HG02970 (cell line): ENCODE results near the gene TSSK1B.
"Not testable (repeated sequence)": the region's sequence is repeated elsewhere in the genome, so short reads cannot be mapped to it uniquely, and the experiment has no call there.

ENCODE experiments used
- ATAC-seq: cut with Tn5 transposase; IDR thresholded peaks from one replicate; pipeline ENCODE4 v1.9.1; 2021; ENCODE audit warnings: mild to moderate bottlenecking, moderate library complexity, moderate number of reproducible peaks; ENCODE audit not compliant: unreplicated experiment, low FRiP score

TSSK1B gene

GRCh38 chr5:113434889-113435288 lies at the start of gene TSSK1B:
TSSK1B (minus strand) TSS chr5:113434989; CDS start chr5:113434839, 150 bp downstream.
- ATAC-seq = no peak

DNA sequence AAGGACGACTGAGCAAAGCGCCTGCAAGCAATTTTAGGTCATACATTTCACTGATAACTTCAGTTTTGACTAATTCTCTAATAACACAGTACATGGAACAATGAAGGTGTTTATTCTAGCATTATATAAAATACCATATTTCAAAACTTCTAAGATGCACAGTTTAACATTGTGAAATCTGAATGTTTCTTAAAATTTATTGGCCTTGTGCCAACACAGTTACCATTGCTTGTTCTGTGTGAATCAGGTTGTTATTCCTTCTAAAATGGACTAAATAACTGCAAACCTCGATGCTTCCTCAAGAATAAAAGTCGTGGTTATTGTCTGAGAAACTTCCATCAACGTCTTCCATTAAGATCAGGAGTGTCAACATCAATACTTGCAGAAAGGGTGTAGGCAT lies 45.5 kb upstream of the TSSK1B start:
- ATAC-seq = no peak

DNA sequence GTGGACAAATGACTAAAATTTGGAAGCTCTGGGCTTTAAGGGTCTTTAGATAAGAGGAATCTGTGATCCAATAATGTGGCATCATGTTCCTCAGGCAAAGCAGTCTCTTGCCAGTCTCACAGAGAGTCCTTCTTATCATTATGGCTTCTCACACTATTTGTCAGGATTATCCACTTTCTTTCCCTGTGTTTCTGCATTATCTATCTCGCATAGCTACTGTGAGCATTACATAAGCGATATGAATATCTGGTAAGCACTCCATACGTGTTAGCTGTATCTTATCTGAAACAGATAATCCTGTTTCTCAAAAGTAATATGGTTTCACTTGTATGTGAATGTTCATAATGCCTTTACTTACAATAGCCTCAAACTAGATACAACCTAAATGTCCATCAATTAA lies 43.9 kb upstream of the TSSK1B start:
- no peak for ATAC-seq

DNA sequence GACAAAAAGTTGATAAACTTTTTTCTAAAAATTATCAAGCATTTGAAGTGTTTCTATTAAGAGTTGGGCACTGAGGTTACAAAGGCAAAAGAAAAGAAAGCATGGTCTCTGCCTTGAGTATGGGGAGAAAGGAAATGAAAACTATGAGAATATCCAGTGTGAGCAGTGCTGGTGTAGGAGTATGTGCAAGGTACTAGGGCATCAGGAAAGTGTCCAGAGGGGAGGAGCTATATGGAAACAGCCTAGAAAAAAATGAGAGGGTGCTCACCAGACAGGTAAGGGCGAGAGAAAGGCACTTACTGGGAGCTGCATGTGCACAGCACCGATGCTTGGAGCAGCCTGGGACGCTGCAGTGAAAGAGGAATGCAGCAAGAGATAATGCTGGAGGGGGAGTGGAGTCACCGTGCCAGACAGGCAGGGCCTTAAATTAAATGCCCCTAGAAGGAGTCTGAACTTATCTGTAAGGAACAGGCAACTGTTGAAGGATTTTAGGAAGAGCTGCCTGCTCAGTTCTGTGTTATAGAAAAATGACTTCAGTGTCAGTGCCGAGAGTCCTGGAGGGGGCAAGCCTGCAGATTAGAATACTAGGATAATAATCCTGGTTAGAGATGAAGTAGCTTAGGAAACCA lies 39.4 kb upstream of the TSSK1B start:
- no peak for ATAC-seq

DNA sequence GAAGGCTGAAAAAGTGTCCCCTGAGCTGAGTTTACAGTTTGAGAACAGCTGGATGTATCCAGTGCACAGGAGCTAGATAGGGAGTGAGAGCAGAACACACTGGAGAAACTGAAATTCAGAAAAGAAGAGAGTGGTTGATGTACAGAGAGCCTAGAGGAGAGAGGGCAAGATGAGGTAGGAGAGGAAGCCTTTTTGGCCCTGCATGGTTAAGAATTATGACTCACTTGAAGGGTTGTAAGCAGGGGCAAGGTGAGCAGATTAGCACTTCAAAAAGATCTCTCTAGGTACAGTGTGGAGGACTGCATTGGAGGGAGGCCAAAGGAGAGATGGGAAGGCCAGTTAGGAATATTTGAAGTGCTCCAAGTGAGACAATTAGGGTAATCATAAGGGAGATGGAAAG lies 28.2 kb upstream of the TSSK1B start:
- no peak for ATAC-seq

GRCh38 chr5:113457106-113457505 lies 22.3 kb upstream of the TSSK1B start:
- ATAC-seq = not testable (repeated sequence)

- ATAC-seq = no peak
Measured at GRCh38 chr5:113452941-113453340, 18.2 kb upstream of the TSSK1B start.

DNA sequence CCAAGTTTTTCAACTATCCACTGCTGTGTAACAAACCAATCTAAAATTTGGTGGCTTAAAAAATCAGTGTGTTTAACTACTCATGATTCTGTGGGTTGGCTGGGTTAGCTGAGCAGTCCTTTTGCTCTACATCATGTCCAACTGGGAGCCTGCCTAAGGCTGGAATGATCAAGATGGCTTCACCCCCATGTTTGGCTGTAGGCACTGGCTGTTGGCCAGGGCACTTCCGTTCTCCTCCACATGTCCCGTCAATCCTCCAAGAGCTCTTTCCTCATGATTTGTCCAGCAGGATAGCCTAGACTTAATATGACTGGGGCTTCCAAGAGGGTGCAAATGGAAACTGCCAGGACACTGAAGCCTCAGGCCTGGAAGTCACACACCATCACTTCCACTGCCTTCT lies 17.0 kb upstream of the TSSK1B start:
- ATAC-seq = no peak

- ATAC-seq = no peak
Measured at GRCh38 chr5:113450929-113451328, 16.1 kb upstream of the TSSK1B start.

GRCh38 chr5:113450462-113450861 lies 15.7 kb upstream of the TSSK1B start:
- ATAC-seq = no peak

- ATAC-seq = no peak
Measured at GRCh38 chr5:113448252-113448651, 13.5 kb upstream of the TSSK1B start.

GRCh38 chr5:113447498-113448050 lies 12.8 kb upstream of the TSSK1B start:
- ATAC-seq = no peak

- no peak for ATAC-seq
Measured at GRCh38 chr5:113446358-113446927, 11.7 kb upstream of the TSSK1B start.

GRCh38 chr5:113437111-113437510 lies 2.3 kb upstream of the TSSK1B start:
- ATAC-seq = no peak

DNA sequence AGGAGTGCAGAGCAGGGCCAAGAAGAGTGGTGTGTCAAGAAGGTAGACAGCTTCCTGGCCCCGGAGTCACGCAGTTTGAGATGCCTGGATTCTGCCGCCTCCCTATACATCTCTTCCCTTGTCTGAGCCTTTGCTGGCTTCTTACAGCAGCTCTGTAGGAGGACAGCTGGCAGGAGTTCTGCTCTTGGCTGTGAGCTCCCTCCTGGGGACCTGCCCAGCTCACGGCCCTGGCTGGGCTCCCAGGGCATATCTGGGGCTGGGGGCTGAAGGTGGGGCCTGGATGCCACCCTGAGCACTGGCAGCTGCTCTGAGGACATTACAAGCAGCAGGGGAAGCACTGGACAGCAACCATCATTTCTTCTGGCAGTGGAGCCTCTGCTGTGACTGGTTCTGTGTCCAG lies 786 bp upstream of the TSSK1B start:
- ATAC-seq = no peak

- no peak for ATAC-seq
Measured at GRCh38 chr5:113433862-113434612, 752 bp downstream of the TSSK1B start.

- ATAC-seq = no peak
Measured at GRCh38 chr5:113433071-113433470, 1.7 kb downstream of the TSSK1B start.

DNA sequence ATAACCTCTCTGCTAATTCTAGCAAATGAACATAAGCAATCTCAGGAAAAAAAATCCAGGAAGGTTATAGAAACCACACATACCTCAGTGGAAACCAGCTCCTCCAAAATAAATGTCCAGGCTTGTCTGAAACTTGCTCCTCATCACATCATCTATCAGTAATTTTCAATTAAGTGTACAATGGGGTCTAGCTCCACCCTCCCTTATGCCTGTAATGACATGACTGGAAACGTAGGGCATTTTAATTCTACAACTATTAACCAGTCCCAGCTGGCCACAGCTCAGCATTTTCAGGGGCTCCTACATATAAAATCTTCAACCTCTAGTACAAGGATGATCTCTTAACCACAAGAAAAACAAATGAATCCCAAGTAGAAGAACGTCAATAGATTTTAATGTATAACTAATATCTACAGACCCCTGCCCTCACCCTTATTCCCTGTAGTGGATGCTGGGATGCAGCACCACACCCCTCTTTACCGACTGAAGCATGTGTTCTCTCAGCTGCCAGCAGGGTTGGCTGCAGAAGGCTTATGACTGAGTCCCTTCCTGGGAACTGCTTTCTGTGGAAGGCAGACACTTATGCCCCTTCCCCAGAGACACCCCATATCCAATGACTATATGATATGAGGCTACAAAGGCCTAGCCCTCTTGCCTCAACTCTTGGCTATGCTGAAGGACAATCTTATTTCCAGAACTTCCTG lies 6.8 kb downstream of the TSSK1B start:
- ATAC-seq = no peak

GRCh38 chr5:113425909-113426308 lies 8.9 kb downstream of the TSSK1B start:
- ATAC-seq = no peak

- no peak for ATAC-seq
Measured at GRCh38 chr5:113421693-113422092, 13.1 kb downstream of the TSSK1B start.

- ATAC-seq = no peak
Measured at GRCh38 chr5:113405530-113405929, 29.3 kb downstream of the TSSK1B start.
